IPS-NIHi7 (cell line): ENCODE measurements around the gene UNK.

Experiments used
- DNase-seq: peaks from one replicate; pipeline ENCODE4 v3.0.0; 2012; ENCODE audit warnings: mixed read lengths; ENCODE audit errors: extremely low spot score

Gene UNK

GRCh38 chr17:75873587-75874322, 89.1 kb downstream of the UNK start:
- DNase-seq: no peak

GRCh38 chr17:75874323-75875181, 89.9 kb downstream of the UNK start:
- DNase-seq: no peak
